ENCODE measurements around the gene QSOX2. TPM values are rescaled to one million over a fixed set of nuclear protein-coding genes. Genes with fewer than 3 reads are reported as not detected.

Gene QSOX2
- total RNA-seq, 1 donor = 7.1 TPM

DNA sequence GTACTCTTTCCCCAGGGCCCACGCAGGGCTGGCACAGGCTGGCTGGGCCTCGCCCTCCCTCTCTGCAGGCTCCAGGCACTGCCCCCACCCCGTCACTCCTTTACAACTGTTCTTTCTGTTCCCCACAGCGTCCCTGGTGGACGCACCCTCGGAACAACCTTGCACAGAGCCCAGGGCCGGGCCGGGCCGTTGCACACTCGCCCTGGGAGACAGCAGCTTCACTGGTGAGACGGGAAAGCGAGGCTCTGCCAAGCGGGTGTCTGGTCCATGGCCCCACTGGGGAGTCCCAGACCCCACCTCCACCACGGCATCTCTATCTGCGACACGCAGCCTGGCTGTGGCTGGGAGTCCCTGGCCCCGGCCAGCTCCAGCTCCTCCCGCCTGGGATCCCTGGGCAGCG, 18.4 kb upstream of the QSOX2 start:
- DNase-seq (ENCODE audit: low read depth) = no peak
- no peak overlapping the region for H3K4me3 ChIP-seq (ENCODE audit: low read depth, low read length)
- TF ChIP-seq, protein P1, sequence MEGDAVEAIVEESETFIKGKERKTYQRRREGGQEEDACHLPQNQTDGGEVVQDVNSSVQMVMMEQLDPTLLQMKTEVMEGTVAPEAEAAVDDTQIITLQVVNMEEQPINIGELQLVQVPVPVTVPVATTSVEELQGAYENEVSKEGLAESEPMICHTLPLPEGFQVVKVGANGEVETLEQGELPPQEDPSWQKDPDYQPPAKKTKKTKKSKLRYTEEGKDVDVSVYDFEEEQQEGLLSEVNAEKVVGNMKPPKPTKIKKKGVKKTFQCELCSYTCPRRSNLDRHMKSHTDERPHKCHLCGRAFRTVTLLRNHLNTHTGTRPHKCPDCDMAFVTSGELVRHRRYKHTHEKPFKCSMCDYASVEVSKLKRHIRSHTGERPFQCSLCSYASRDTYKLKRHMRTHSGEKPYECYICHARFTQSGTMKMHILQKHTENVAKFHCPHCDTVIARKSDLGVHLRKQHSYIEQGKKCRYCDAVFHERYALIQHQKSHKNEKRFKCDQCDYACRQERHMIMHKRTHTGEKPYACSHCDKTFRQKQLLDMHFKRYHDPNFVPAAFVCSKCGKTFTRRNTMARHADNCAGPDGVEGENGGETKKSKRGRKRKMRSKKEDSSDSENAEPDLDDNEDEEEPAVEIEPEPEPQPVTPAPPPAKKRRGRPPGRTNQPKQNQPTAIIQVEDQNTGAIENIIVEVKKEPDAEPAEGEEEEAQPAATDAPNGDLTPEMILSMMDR (IDR thresholded peaks at IDR 0.05; ENCODE audit: insufficient read depth, low read length) = no peak

DNA sequence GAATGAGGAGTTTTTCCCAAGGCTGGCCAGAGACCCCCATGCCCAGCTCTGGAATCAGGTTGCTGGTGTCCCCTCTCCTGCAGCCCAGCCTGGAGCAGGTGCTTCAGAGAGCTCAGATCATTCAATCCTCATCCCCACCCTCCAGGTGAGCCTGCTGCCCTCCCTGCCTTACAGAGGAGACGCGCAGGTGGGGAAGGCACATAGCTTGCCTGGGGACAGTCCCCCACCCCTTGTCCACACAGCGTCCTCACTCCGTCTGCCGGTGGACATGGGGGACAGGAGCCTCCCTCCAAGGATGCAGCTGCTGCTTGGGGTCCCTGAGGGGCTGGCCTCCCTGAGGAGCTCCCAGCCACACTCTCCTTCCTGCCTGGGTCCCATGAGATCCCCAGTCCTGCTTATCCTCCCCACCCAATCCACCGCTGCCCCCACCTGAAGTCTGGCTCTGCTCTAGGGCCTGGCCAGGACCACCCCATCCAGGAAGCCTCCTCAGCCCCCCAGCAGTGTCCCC, 17.1 kb upstream of the QSOX2 start:
- TF ChIP-seq, protein P1 (IDR thresholded peaks at IDR 0.05; ENCODE audit: insufficient read depth, low read length) = no peak

DNA sequence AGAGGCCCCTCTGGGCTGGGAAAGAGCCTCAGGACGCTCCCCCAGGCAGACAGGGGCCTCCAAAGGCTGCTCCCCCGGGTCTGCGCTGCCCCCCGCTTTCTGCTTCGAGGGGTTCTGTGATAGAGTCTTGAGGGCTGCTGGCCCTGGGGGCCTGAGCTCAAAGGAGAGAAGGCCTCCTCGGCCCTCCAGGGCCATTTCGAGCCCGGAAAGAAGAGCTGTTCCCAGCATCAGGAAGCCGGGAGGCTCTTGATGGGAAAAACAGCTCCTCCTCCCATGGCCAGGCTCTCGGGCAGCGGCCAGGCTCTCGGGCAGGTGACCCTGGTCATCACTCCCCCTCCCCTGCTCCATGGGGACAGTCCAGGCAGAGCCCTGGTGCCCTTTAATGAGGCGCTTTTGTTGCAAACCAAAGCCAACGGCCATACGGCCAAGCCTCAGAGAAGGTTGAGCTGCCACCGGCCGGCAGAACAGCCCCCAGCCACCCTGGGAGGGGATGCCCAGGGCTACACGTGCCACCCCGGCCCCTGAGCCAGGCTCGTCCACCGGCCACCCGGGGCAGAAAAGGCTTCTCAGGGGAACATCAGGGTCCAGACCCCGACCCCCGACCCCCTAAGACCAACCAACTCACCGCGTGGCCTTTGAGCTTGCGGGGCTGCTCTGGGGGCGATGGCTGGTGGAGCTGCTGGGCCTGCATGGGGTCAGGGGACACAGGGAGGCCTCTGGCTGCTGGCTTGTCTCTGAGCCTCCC, 16.2 kb upstream of the QSOX2 start:
- TF ChIP-seq, protein P1 (IDR thresholded peaks at IDR 0.05; ENCODE audit: insufficient read depth, low read length) = no peak
- no peak overlapping the region for H3K4me3 ChIP-seq (ENCODE audit: low read depth, low read length)
- no peak for DNase-seq (ENCODE audit: low read depth)

More for the DNA sequence above, 17.1 kb upstream of the QSOX2 start:
- no peak overlapping the region for H3K4me3 ChIP-seq (ENCODE audit: low read depth, low read length)
- DNase-seq (ENCODE audit: low read depth) = no peak

DNA sequence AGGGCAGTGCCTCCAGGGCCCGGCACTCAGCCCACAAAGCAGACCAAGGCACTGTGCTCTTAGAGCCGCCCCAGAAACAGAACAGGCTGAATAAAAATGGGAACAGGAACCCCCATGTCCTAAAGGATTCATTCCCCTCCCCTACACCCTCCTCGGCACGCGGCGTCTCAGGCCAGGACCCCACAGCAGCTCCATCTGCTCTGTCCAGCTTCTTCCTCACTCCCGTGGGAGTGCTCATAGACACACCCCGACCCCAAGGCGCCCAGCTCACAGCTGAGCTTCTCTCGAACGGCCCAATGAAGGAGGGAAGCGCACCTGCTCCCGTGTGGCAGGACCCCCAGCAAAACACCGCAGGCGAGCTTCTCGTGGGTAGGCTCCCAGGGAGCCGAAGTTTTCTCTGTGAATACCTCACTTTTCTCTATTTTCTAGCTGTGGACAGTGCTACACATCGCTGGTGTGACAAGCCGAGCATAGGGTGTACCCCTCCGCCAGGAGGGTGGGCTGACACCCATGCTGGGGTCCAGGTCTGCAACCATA, 15.4 kb upstream of the QSOX2 start:
- no peak for DNase-seq (ENCODE audit: low read depth)
- TF ChIP-seq, protein P1 (IDR thresholded peaks at IDR 0.05; ENCODE audit: insufficient read depth, low read length) = no peak
- H3K4me3 ChIP-seq (ENCODE audit: low read depth, low read length) = no peak overlapping the region

DNA sequence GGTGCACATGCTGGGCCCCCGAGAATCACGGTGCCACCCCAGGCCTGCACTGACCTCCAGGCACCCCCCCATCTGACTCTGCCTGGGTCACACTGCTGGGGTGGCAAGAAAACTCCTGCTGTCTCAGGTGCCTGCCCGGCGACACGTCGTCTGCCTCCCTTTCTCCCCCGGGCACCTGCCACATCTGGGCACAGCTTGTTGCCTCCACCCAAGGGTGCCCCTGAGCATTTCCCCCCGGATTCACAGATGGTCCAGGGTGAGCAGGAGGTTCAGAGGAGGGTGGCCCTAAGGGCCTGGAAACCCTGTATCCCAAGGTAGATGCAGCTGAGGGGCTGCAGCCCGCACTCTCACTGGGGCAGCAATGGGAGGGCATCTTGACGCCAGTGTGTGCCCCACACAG, 14.9 kb upstream of the QSOX2 start:
- no peak overlapping the region for H3K4me3 ChIP-seq (ENCODE audit: low read depth, low read length)

DNA sequence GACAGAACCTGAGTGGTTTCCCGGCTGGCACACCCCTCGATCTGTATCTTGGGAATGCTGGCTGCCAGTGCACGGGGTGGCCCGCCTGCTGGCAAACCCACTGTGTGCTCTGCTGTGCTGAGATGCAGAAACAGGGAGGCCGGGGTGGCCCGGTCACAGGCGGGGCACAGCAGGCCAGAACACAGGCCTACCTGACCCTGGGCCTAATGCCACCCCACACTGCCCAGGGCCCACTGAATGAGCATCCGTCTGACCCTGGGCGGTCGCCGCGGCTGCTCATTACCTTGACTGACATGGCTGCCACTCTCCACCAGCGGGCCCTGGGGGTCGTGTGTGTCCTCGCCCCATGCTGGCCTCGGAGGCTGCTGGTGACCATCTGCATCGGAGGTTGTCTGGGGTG, 14.2 kb upstream of the QSOX2 start:
- DNase-seq (ENCODE audit: low read depth) = no peak
- no peak overlapping the region for H3K4me3 ChIP-seq (ENCODE audit: low read depth, low read length)
- TF ChIP-seq, protein P1 (IDR thresholded peaks at IDR 0.05; ENCODE audit: insufficient read depth, low read length) = no peak

More for the DNA sequence above, 14.9 kb upstream of the QSOX2 start:
- TF ChIP-seq, protein P1 (IDR thresholded peaks at IDR 0.05; ENCODE audit: insufficient read depth, low read length) = no peak
- no peak for DNase-seq (ENCODE audit: low read depth)
